CD4-positive, alpha-beta T cell treated with Interleukin-12 subunit alpha and Interleukin-12 subunit beta, for 1 hour (primary cell): ENCODE data around the gene KDELR3.

ENCODE experiments used
- DNase-seq: peaks from one replicate; pipeline ENCODE4 v3.0.0-alpha.2; 2020

Gene KDELR3

GRCh38 chr22:38523479-38523878 lies 55.6 kb downstream of the KDELR3 start:
- no peak for DNase-seq

- no peak for DNase-seq
Observed at GRCh38 chr22:38524429-38524828, 56.5 kb downstream of the KDELR3 start.

GRCh38 chr22:38531251-38531938 lies 63.5 kb downstream of the KDELR3 start:
- no peak for DNase-seq
